COR-L47 (cell line): ENCODE results near the gene DCAF8L1.
"Not testable (repeated sequence)": the region's sequence is repeated elsewhere in the genome, so short reads cannot be mapped to it uniquely, and the experiment has no call there.

Experiments used
- DNase-seq: peaks from one replicate; lab custom pipeline; 2025; lab: John Stamatoyannopoulos, UW

DCAF8L1 gene

DNA sequence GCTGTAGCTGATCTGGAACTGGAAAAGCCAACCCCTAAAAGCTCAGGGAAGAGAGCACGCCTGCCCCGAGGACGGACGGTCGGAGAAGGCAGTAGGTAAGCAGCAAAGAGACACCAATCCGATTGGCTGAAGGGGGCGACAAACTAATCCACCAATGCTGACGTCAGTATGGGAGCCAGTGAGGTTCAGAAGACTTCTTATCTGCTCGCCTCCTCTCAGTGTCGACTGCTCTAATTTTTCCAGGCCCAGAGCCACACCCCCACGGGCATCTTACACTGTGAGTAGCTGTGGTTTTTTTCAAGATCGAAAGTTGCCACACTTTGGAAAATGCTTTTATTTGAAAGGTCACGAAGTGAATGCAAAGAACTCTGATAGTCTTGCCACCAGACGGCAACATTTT is at the start of gene DCAF8L1:
TSS of gene DCAF8L1 (minus strand) at position 101 of the 400 bp plus-strand sequence. CDS start 115 bp downstream, outside the sequence.
- no peak for DNase-seq

DNA sequence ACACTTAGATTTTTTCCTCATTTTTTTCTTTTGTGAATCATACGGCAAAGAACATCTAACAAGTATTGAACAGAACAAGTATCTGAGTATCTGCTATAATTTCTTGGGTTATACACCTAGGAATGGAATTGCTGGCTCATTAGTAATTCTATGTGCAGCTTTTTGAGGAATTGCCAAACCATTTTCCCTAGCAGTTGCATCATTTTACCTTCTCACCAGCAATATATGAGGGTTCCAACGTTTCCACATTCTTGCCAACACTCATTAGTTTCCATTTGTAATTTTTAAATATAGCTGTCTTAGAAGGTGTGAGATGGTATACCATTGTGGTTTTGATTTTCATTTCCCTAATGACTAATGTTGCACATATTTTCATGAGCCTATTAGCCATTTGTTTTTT is 41.1 kb upstream of the DCAF8L1 start:
- DNase-seq = no peak

- DNase-seq = no peak
Measured at GRCh38 chrX:28016823-28017222, 35.6 kb upstream of the DCAF8L1 start.

GRCh38 chrX:28015993-28016392 is 34.7 kb upstream of the DCAF8L1 start:
- DNase-seq = no peak

DNA sequence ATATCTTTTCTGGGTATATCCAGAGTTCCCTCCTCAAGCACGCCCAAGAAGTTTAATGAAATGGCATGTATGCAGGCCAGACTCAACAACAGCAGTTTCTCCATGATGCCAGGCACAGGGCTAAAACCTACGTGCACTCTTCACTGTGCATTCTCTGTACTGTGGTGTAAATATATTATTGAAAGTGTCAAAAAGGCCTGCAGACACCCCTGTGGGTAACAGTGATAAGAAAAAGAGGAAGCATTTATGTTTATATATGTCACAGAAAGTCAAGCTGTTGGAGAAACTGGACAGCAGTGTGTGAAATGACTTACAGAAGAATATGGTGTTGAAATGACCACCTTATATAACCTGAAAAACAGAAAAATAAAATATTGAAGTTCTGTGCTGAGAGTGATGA is 29.6 kb upstream of the DCAF8L1 start:
- DNase-seq = no peak

DNA sequence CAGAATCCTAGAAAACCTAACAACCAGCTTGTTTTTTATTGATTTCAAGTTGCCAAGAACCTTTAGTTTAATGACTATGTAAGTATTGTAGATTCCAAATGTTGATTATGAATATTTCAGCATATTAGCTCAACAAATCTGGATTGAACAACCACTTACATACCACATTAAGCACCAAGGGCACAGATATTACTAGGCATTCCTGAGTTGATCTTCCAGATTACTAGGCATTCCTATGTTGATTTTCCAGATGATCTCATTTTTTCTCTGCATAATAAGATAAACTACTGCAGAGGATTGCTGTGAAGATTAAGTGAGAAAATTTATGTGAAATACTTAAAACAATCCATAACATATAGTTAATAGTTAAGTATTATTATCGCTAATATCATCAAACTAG is 17.4 kb upstream of the DCAF8L1 start:
- DNase-seq = no peak

GRCh38 chrX:27997622-27998021 is 16.4 kb upstream of the DCAF8L1 start:
- no peak for DNase-seq

GRCh38 chrX:27996132-27996531 is 14.9 kb upstream of the DCAF8L1 start:
- no peak for DNase-seq

- DNase-seq = no peak
Measured at GRCh38 chrX:27995611-27996010, 14.4 kb upstream of the DCAF8L1 start.

DNA sequence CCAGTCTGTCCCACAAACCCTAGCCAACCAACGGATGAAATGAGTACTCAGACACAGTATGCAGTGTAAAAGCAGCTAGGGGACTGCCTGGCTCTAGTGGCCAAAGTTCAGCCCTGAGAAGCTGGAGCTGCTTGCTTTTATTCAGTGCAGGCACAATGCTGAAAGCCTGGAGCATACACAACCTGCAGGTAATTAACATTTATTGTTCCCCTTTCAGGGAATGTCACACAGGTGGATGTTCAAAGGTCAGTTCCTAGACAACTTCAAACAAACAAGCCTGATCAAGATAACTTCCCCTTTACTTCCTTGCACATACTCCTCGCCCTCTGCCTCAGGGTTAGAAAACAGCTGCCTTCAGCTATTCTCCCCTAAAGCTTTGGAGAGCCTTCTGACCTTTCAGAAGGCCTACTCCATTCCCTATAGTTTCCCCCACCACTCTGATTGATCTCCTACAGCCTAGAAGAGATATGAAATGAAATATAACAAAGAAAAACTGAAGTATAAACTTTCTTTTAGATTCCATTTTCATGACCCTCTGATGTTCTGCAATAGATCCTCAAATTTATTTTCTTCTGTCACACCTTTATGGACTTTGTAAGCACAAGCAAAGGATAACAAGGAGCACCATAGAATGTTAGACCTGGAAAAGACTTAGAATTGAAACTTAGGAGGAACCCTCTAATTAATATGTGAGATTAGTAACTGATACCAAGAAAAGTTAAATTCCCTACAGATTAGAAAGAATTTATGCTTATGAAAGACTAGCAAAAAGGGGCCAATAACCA is 6.8 kb upstream of the DCAF8L1 start:
- no peak for DNase-seq

DNA sequence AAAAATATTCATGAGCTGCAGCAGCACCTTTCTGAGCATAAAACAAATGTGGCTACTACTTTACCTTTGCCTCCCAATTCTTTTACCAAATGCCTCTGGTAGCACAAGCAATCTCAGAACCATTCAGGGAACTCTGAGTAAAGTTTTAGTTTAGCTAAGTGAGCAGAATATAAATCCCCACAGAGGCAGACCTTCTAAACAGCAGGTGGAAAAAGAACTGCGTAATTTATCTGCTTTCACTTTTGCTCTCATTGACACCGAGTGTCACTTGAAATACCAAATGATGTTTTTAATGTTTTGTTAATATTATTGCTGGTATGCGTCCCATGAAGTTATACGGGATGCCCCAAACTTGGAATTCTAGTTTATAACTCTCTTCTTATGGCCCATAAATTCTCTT is 4.3 kb downstream of the DCAF8L1 start:
- not testable (repeated sequence) for DNase-seq

- no peak for DNase-seq
Measured at GRCh38 chrX:27976284-27976683, 5.0 kb downstream of the DCAF8L1 start.

- DNase-seq = no peak
Measured at GRCh38 chrX:27968878-27969277, 12.4 kb downstream of the DCAF8L1 start.

- DNase-seq = no peak
Measured at GRCh38 chrX:27968352-27968751, 12.9 kb downstream of the DCAF8L1 start.

- peak; percentile 17 for DNase-seq
Measured at GRCh38 chrX:27966955-27967354, 14.3 kb downstream of the DCAF8L1 start.

DNA sequence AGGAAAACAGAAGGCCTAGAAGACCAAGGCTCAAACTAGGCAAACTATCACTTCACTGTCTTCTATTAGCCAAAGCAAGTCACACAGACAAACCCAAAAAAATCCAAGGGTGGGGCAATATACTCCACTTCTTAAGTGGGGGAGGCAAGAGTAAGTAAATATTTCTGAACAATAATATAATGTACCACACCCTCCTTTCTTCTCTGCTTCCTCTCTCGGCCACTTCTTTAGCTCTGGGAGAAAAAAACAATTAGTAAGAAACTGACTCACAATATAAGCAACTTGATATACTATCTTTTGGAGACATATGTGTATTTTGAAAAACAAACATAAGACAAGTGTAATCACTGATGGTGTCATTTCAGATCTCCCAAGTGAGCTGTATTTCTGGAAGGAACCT is 14.8 kb downstream of the DCAF8L1 start:
- DNase-seq = no peak

DNA sequence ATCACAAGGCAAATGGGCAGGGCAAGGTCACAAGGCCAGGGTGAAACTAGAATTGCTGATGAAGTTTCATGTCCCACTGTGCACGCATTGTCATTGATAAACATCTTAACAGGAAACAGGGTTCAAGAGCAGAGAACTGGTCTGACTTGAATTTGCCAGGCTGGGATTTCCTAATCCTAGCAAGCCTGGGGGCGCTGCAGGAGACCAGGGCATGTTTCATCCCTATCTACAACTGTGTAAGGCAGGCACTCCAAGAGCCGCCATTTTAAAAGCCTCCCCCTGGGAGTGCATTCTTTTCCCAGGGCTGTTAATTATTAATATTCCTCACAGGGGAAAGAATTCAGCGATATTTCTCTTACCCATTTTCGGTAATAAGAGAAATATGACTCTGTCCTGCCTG is 15.9 kb downstream of the DCAF8L1 start:
- not testable (repeated sequence) for DNase-seq

DNA sequence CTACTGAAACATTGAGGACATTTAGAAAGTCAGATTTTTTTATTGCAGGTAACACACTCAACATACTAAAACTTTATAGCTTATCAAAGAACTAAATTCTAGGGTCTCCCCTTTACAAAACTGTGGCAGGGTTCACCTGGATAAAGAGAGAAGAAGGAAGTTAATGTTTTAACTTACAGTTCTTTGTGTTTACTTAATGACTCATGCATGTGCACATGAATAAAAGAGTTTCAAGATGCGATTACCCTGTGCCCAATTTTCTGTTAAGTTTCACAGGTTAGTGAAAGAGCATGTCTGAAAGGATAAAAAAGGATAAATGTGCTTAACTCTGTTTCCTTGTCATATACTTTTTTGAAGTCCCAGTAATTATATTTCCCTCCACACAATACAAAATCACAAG is 16.8 kb downstream of the DCAF8L1 start:
- no peak for DNase-seq

GRCh38 chrX:27960410-27960809 is 20.8 kb downstream of the DCAF8L1 start:
- not testable (repeated sequence) for DNase-seq

GRCh38 chrX:27953171-27953570 is 28.1 kb downstream of the DCAF8L1 start:
- no peak for DNase-seq

GRCh38 chrX:27933361-27933760 is 47.9 kb downstream of the DCAF8L1 start:
- DNase-seq = no peak
